Smooth muscle cell (in vitro differentiated cells): ENCODE results near the gene CACNA1C. TPM values are rescaled to one million over a fixed set of nuclear protein-coding genes. Genes with fewer than 3 reads are reported as not detected.
"Not testable (repeated sequence)": the region's sequence is repeated elsewhere in the genome, so short reads cannot be mapped to it uniquely, and the experiment has no call there.

Experiments used
- DNase-seq: peaks from one replicate; lab custom pipeline; 2025; ENCODE audit not compliant: unreplicated experiment; lab: John Stamatoyannopoulos, UW
- H2AFZ ChIP-seq: fragments of 200-600 bp; sonication (generic); 2 replicates; pipeline ENCODE4 v1.6.0; 2016; ENCODE audit warnings: antibody characterized with exemption, low read depth, mild to moderate bottlenecking
- H3F3A ChIP-seq: fragments of 200-600 bp; sonication (generic); 2 replicates; pipeline ENCODE4 v1.6.0; 2017; ENCODE audit warnings: antibody characterized with exemption, low read depth
- H3K27ac ChIP-seq: fragments of 200-600 bp; sonication (generic); 2 replicates; pipeline ENCODE4 v1.5.1; 2016; ENCODE audit warnings: low read depth, mild to moderate bottlenecking
- H3K27me3 ChIP-seq: fragments of 200-600 bp; sonication (generic); 2 replicates; pipeline ENCODE4 v1.6.1; 2016; ENCODE audit warnings: low read depth, mild to moderate bottlenecking
- H3K36me3 ChIP-seq: fragments of 200-600 bp; sonication (generic); 2 replicates; pipeline ENCODE4 v1.5.1; 2016; ENCODE audit warnings: low read depth
- H3K4me1 ChIP-seq: fragments of 200-600 bp; sonication (generic); 2 replicates; pipeline ENCODE4 v1.5.1; 2016; ENCODE audit warnings: low read depth
- H3K4me2 ChIP-seq: fragments of 200-600 bp; sonication (generic); 2 replicates; pipeline ENCODE4 v1.6.0; 2016; ENCODE audit warnings: mild to moderate bottlenecking
- H3K4me3 ChIP-seq: fragments of 200-600 bp; sonication (generic); 2 replicates; pipeline ENCODE4 v1.5.1; 2016; ENCODE audit warnings: mild to moderate bottlenecking
- H3K79me2 ChIP-seq: fragments of 200-600 bp; sonication (generic); 2 replicates; pipeline ENCODE4 v1.6.0; 2016; ENCODE audit warnings: low read depth, mild to moderate bottlenecking
- H3K9ac ChIP-seq: fragments of 200-600 bp; sonication (generic); 2 replicates; pipeline ENCODE4 v1.6.0; 2016; ENCODE audit warnings: low read depth
- H3K9me3 ChIP-seq: fragments of 200-600 bp; sonication (generic); replicated peaks from 2 replicates; pipeline ENCODE4 v1.5.1; 2016; ENCODE audit warnings: low read depth
- H4K20me1 ChIP-seq: fragments of 200-600 bp; sonication (generic); 2 replicates; pipeline ENCODE4 v1.6.0; 2016; ENCODE audit warnings: low read depth
- CTCF ChIP-seq: fragments of 200-600 bp; sonication (generic); IDR thresholded peaks from 2 replicates; pipeline ENCODE4 v1.5.1; 2017; ENCODE audit warnings: borderline replicate concordance, mild to moderate bottlenecking, antibody characterized with exemption; ENCODE audit not compliant: insufficient read depth, poor library complexity, severe bottlenecking
- WGBS: methylation state at CpG from one replicate; pipeline ENCODE4 v1.1.7; 2016; ENCODE audit warnings: low lambda C conversion rate; 5-methylcytosine and 5-hydroxymethylcytosine counted together
- polyA plus RNA-seq: library from polyadenylated mRNA; unstranded; fragments of >200 nt; fragmentation: Nextera tagmentation; extraction: Ambion mirVana; gene quantifications from 2 replicates; pipeline ENCODE4 v1.2.1, GENCODE V29; 2016
- total RNA-seq: library from RNA; depleted of rRNA; stranded (reverse); fragments of >200 nt; gene quantifications from 2 replicates; pipeline ENCODE4 v1.2.3, GENCODE V29; 2014

CACNA1C gene
- total and polyA plus RNA-seq, 2 experiments from 2014 or later = 1.6 to 4.5 TPM

GRCh38 chr12:2101359-2101758 is 48.6 kb downstream of the CACNA1C start:
- WGBS = 93% methylated on average over 16 of the region's 16 CpGs
- H3K36me3 ChIP-seq = no peaks in the 10 kb centered on the region

GRCh38 chr12:2101771-2102170 is 49.0 kb downstream of the CACNA1C start:
- 81% methylated on average over 3 of the region's 3 CpGs for WGBS
- H3K4me3 ChIP-seq = no peak overlapping the region
- no peaks in the 10 kb centered on the region for H3F3A ChIP-seq
- no peaks in the 10 kb centered on the region for H3K36me3 ChIP-seq
- no peak overlapping the region for H2AFZ ChIP-seq
- no peak overlapping the region for H3K4me2 ChIP-seq
- no peak overlapping the region for H3K27ac ChIP-seq
- TF ChIP-seq CTCF = no peak
- H3K27me3 ChIP-seq = no peaks in the 10 kb centered on the region
- H3K9ac ChIP-seq = no peak overlapping the region
- peaks cover 4% of the 10 kb centered on the region for H3K79me2 ChIP-seq
- H3K4me1 ChIP-seq = no peaks in the 10 kb centered on the region
- no peaks in the 10 kb centered on the region for H4K20me1 ChIP-seq
- DNase-seq = no peak
- H3K9me3 ChIP-seq = no peaks in the 10 kb centered on the region

More at GRCh38 chr12:2101359-2101758, 48.6 kb downstream of the CACNA1C start:
- Histone ChIP-seq H3F3A (no peaks in the 10 kb centered on the region), H3K27ac (no peak overlapping the region), H3K4me3 (no peak overlapping the region), H3K27me3 (no peaks in the 10 kb centered on the region), H4K20me1 (no peaks in the 10 kb centered on the region), H3K4me1 (no peaks in the 10 kb centered on the region), H2AFZ (no peak overlapping the region), H3K79me2 (peaks cover 4% of the 10 kb centered on the region), H3K9ac (no peak overlapping the region), H3K9me3 (no peaks in the 10 kb centered on the region), H3K4me2 (no peak overlapping the region)
- TF ChIP-seq CTCF = no peak
- DNase-seq = no peak

- H3K9me3 ChIP-seq, H3F3A ChIP-seq, DNase-seq, H3K9ac ChIP-seq, H3K79me2 ChIP-seq, H2AFZ ChIP-seq, H3K27me3 ChIP-seq, H4K20me1 ChIP-seq, H3K4me3 ChIP-seq, H3K36me3 ChIP-seq, H3K27ac ChIP-seq, H3K4me1 ChIP-seq, H3K4me2 ChIP-seq: not testable (repeated sequence)
- 95% methylated on average over 5 of the region's 5 CpGs for WGBS
Measured at GRCh38 chr12:2102736-2103135, 49.9 kb downstream of the CACNA1C start.

GRCh38 chr12:2105387-2105786 is 52.6 kb downstream of the CACNA1C start:
- not testable (repeated sequence) for H3F3A ChIP-seq, H3K27ac ChIP-seq, H3K79me2 ChIP-seq, H3K4me2 ChIP-seq, H4K20me1 ChIP-seq, DNase-seq, H3K9me3 ChIP-seq, H3K4me3 ChIP-seq, H3K4me1 ChIP-seq, H3K36me3 ChIP-seq, H3K9ac ChIP-seq, H2AFZ ChIP-seq, H3K27me3 ChIP-seq
- WGBS = 95% methylated on average over 14 of the region's 17 CpGs

- Histone ChIP-seq H3K9me3 (no peaks in the 10 kb centered on the region), H4K20me1 (no peaks in the 10 kb centered on the region), H3F3A (no peaks in the 10 kb centered on the region), H3K36me3 (no peaks in the 10 kb centered on the region), H3K27ac (no peak overlapping the region), H3K9ac (no peak overlapping the region), H3K4me1 (no peaks in the 10 kb centered on the region), H3K4me3 (no peak overlapping the region), H3K4me2 (no peak overlapping the region), H2AFZ (no peak overlapping the region), H3K79me2 (peaks cover 4% of the 10 kb centered on the region), H3K27me3 (no peaks in the 10 kb centered on the region)
- TF ChIP-seq CTCF = no peak
- DNase-seq = no peak
- 88% methylated on average over 8 of the region's 8 CpGs for WGBS
Measured at GRCh38 chr12:2108166-2108565, 55.4 kb downstream of the CACNA1C start.
